Caco-2 (cell line): ENCODE data around the gene RNASEH2A. TPM values are rescaled to one million over a fixed set of nuclear protein-coding genes. Genes with fewer than 3 reads are reported as not detected.

Experiments
- BruUV-seq: library from RNA; stranded (reverse); fragments of 400-500 nt; replicated peaks from 2 replicates; lab custom pipeline; 2021; lab: Mats Ljungman, UMichigan
- CTCF ChIA-PET: fragments of 300-600 bp; sonication (Branson Sonifier 250); formaldehyde crosslinking; loops from one replicate; lab custom pipeline; 2022; ENCODE audit warnings: antibody characterized with exemption; lab: Charles Lee
- POLR2A ChIA-PET: fragments of 300-600 bp; sonication (Branson Sonifier 250); formaldehyde crosslinking; loops from one replicate; lab custom pipeline; 2022; ENCODE audit warnings: antibody characterized with exemption; lab: Charles Lee
- DNase-seq, 2 experiments: peaks; one replicate each; pipeline versions ENCODE4 v3.0.0 to v3.0.0-alpha.2; 2020 to 2022
- H3K27me3 ChIP-seq: replicated peaks from 2 replicates; pipeline ENCODE4 v1.6.0; 2011; ENCODE audit warnings: low read length; ENCODE audit not compliant: control insufficient read depth, insufficient read depth
- H3K36me3 ChIP-seq: 2 replicates; pipeline ENCODE4 v1.5.1; 2011; ENCODE audit warnings: low read length; ENCODE audit not compliant: control insufficient read depth, insufficient read depth
- H3K4me1 ChIP-seq: fragments of 250-450 bp; sonication (Bioruptor Pico); 2 replicates; pipeline ENCODE4 v1.5.1; 2020; ENCODE audit warnings: mild to moderate bottlenecking
- H3K4me3 ChIP-seq: 2 replicates; pipeline ENCODE4 v1.5.1; 2011; ENCODE audit warnings: low read depth, mild to moderate bottlenecking, control low read depth, low read length
- H3K9me3 ChIP-seq: fragments of 250-450 bp; sonication (Bioruptor Pico); 2 replicates; pipeline ENCODE4 v1.5.1; 2020; ENCODE audit warnings: mild to moderate bottlenecking, moderate library complexity
- H3K27ac Mint-ChIP-seq: one replicate; pipeline ENCODE4 v1.8.0; 2022; ENCODE audit warnings: mixed read lengths; ENCODE audit not compliant: unreplicated experiment
- H3K27me3 Mint-ChIP-seq: one replicate; pipeline ENCODE4 v1.8.0; 2022; ENCODE audit warnings: mixed read lengths; ENCODE audit not compliant: insufficient read depth, unreplicated experiment
- H3K36me3 Mint-ChIP-seq: one replicate; pipeline ENCODE4 v1.8.0; 2022; ENCODE audit warnings: mild to moderate bottlenecking, mixed read lengths; ENCODE audit not compliant: insufficient read depth, unreplicated experiment
- H3K4me1 Mint-ChIP-seq: one replicate; pipeline ENCODE4 v1.8.0; 2022; ENCODE audit warnings: low read depth, mixed read lengths; ENCODE audit not compliant: unreplicated experiment
- H3K4me3 Mint-ChIP-seq: one replicate; pipeline ENCODE4 v1.8.0; 2022; ENCODE audit warnings: mild to moderate bottlenecking, moderate library complexity, mixed read lengths; ENCODE audit not compliant: unreplicated experiment
- H3K9me3 Mint-ChIP-seq: one replicate; pipeline ENCODE4 v1.8.0; 2022; ENCODE audit warnings: mixed read lengths; ENCODE audit not compliant: unreplicated experiment
- CTCF ChIP-seq, 2 experiments: fragments of 200-600 bp in 1 of 2; IDR thresholded peaks; 1 replicate in 1 of 2; 2 replicates in 1 of 2; pipeline versions ENCODE4 v1.5.1 to v1.8.0; 2011 to 2022; ENCODE audit warnings: antibody characterized with exemption in 1 of 2, control low read depth in 1 of 2, inconsistent platforms in 1 of 2, low read depth in 1 of 2, low read length in 1 of 2, mild to moderate bottlenecking in 1 of 2, moderate library complexity in 1 of 2; ENCODE audit not compliant: insufficient read depth in 1 of 2, severe bottlenecking in 1 of 2, unreplicated experiment in 1 of 2
- intact Hi-C: fragments of 100-400 bp; cut with micrococcal nuclease; formaldehyde crosslinking; loops from one replicate; pipeline ENCODE4 v1.10.0; 2022; ENCODE audit not compliant: unreplicated experiment
- total RNA-seq: library from RNA; stranded (reverse); gene quantifications from 2 replicates; pipeline ENCODE4 v1.2.3, GENCODE V29; 2022

The RNASEH2A gene
- total RNA-seq, 1 experiment from 2014 or later, result 37.6 TPM

- TF ChIP-seq CTCF (IDR thresholded peaks at IDR 0.05; ENCODE audit: insufficient read depth in 1 of 2, low read depth in 1 of 2, low read length in 1 of 2, severe bottlenecking in 1 of 2, unreplicated experiment in 1 of 2), result no peak
- H3K36me3 Mint-ChIP-seq, result peaks cover 17% of the 10 kb centered on the region
- no peaks in the 10 kb centered on the region for H3K9me3 ChIP-seq
- H3K36me3 ChIP-seq, result no peaks in the 10 kb centered on the region
- no peak overlapping the region for H3K27ac Mint-ChIP-seq
- no peak overlapping the region for H3K4me3 ChIP-seq
- no peaks in the 10 kb centered on the region for H3K27me3 ChIP-seq
- peaks cover 21% of the 10 kb centered on the region for H3K4me1 Mint-ChIP-seq
- intact Hi-C loops, result no loop called here
- no TSS peak for BruUV-seq
- POLR2A ChIA-PET, result no interaction called here
- no peaks in the 10 kb centered on the region for H3K9me3 Mint-ChIP-seq
- H3K4me1 ChIP-seq, result peaks cover 47% of the 10 kb centered on the region
- no peaks in the 10 kb centered on the region for H3K27me3 Mint-ChIP-seq
- no peak for DNase-seq
- H3K4me3 Mint-ChIP-seq, result no peak overlapping the region
- CTCF ChIA-PET, result no interaction called here
Observed at GRCh38 chr19:12786952-12787351, 19.4 kb upstream of the RNASEH2A start.

- Histone ChIP-seq H3K9me3 (no peaks in the 10 kb centered on the region), H3K27me3 (no peaks in the 10 kb centered on the region), H3K4me1 (peaks cover 43% of the 10 kb centered on the region), H3K4me3 (no peak overlapping the region), H3K36me3 (no peaks in the 10 kb centered on the region)
- Mint-ChIP-seq H3K4me1 (peaks cover 21% of the 10 kb centered on the region), H3K27me3 (no peaks in the 10 kb centered on the region), H3K9me3 (no peaks in the 10 kb centered on the region), H3K4me3 (no peak overlapping the region), H3K36me3 (peaks cover 22% of the 10 kb centered on the region), H3K27ac (no peak overlapping the region)
- no peak for DNase-seq
- intact Hi-C loops, result no loop called here
- POLR2A ChIA-PET, result no interaction called here
- CTCF ChIA-PET, result no interaction called here
- BruUV-seq, result no TSS peak
- TF ChIP-seq CTCF (IDR thresholded peaks at IDR 0.05; ENCODE audit: insufficient read depth in 1 of 2, low read depth in 1 of 2, low read length in 1 of 2, severe bottlenecking in 1 of 2, unreplicated experiment in 1 of 2), result no peak
Observed at GRCh38 chr19:12787458-12787857, 18.9 kb upstream of the RNASEH2A start.

GRCh38 chr19:12788042-12788681 is 18.2 kb upstream of the RNASEH2A start:
- Histone ChIP-seq H3K9me3 (no peaks in the 10 kb centered on the region), H3K4me1 (peaks cover 43% of the 10 kb centered on the region), H3K36me3 (no peaks in the 10 kb centered on the region), H3K27me3 (no peaks in the 10 kb centered on the region), H3K4me3 (peak overlapping the region; percentile 41; the same call in 1 of the 2 replicates)
- no peaks in the 10 kb centered on the region for H3K9me3 Mint-ChIP-seq
- intact Hi-C loops, result no loop called here
- no peak for TF ChIP-seq CTCF (IDR thresholded peaks at IDR 0.05; ENCODE audit: insufficient read depth in 1 of 2, low read depth in 1 of 2, low read length in 1 of 2, severe bottlenecking in 1 of 2, unreplicated experiment in 1 of 2)
- H3K36me3 Mint-ChIP-seq, result peaks cover 29% of the 10 kb centered on the region
- peaks cover 21% of the 10 kb centered on the region for H3K4me1 Mint-ChIP-seq
- POLR2A ChIA-PET, result interaction anchor here (0.9 kb wide), 1 partner anchor 14 kb away, joined by 3 read pairs; no protein-coding TSS in a partner anchor
- peak overlapping the region; percentile 90 for H3K27ac Mint-ChIP-seq
- CTCF ChIA-PET, result interaction anchor here (0.6 to 1.5 kb wide), 2 partner anchors 11 to 39 kb away, joined by 6 to 9 read pairs; no protein-coding TSS in a partner anchor
- DNase-seq, result no peak
- no TSS peak for BruUV-seq
- peak overlapping the region; percentile 78 for H3K4me3 Mint-ChIP-seq
- no peaks in the 10 kb centered on the region for H3K27me3 Mint-ChIP-seq
